22Rv1 (cell line): Measurements from ENCODE around the gene KRTAP4-8.
"Not testable (repeated sequence)": the region's sequence is repeated elsewhere in the genome, so short reads cannot be mapped to it uniquely, and the experiment has no call there.

ENCODE experiments used
- H3K27ac ChIP-seq: fragments of 450-650 bp; 2 replicates; pipeline ENCODE4 v1.5.1; 2017
- ZFX ChIP-seq: fragments of 450-650 bp; IDR thresholded peaks from 2 replicates; pipeline ENCODE4 v1.6.1; 2017; ENCODE audit warnings: antibody characterized with exemption, borderline replicate concordance
- TF ChIP-seq, protein P1 (sequence below): fragments of 450-650 bp; IDR thresholded peaks from 2 replicates; pipeline ENCODE4 v1.5.1; 2017; ENCODE audit warnings: mild to moderate bottlenecking

The KRTAP4-8 gene

DNA sequence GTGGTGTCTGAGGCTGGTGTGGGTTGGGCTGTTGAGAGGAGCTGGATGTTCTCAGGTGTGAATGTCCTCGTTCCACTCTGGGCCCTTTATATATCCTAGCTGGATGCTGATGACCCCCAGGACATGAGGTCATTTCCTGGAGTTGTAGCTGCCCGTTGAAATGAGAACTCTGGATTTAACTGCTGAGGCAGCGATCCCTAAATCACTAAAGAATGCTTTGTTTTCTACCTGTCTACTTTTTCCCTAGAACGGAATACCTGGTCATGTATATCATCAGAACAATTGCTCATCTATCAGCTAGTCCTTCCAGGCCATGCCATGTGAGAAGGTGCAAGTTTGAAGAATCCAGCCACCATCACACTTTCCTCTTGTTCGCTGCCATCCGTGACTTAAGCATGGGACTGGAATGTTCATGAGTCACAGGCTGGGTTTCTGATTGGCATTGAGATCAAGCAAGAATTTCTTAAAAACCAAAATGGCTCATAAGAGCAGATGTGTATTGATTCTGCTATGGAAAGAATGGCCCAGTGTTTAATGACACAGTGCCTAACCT lies 37.8 kb downstream of the KRTAP4-8 start, which contains the start of gene KRTAP2-3:
TSS of gene KRTAP2-3 (minus strand) at position 63 of the 553 bp plus-strand sequence. CDS start 64 bp downstream, outside the sequence.
- TF ChIP-seq, protein P1, sequence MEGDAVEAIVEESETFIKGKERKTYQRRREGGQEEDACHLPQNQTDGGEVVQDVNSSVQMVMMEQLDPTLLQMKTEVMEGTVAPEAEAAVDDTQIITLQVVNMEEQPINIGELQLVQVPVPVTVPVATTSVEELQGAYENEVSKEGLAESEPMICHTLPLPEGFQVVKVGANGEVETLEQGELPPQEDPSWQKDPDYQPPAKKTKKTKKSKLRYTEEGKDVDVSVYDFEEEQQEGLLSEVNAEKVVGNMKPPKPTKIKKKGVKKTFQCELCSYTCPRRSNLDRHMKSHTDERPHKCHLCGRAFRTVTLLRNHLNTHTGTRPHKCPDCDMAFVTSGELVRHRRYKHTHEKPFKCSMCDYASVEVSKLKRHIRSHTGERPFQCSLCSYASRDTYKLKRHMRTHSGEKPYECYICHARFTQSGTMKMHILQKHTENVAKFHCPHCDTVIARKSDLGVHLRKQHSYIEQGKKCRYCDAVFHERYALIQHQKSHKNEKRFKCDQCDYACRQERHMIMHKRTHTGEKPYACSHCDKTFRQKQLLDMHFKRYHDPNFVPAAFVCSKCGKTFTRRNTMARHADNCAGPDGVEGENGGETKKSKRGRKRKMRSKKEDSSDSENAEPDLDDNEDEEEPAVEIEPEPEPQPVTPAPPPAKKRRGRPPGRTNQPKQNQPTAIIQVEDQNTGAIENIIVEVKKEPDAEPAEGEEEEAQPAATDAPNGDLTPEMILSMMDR, result no peak
- no peak for TF ChIP-seq ZFX
- no peak within 1 kb of the TSS for H3K27ac ChIP-seq

DNA sequence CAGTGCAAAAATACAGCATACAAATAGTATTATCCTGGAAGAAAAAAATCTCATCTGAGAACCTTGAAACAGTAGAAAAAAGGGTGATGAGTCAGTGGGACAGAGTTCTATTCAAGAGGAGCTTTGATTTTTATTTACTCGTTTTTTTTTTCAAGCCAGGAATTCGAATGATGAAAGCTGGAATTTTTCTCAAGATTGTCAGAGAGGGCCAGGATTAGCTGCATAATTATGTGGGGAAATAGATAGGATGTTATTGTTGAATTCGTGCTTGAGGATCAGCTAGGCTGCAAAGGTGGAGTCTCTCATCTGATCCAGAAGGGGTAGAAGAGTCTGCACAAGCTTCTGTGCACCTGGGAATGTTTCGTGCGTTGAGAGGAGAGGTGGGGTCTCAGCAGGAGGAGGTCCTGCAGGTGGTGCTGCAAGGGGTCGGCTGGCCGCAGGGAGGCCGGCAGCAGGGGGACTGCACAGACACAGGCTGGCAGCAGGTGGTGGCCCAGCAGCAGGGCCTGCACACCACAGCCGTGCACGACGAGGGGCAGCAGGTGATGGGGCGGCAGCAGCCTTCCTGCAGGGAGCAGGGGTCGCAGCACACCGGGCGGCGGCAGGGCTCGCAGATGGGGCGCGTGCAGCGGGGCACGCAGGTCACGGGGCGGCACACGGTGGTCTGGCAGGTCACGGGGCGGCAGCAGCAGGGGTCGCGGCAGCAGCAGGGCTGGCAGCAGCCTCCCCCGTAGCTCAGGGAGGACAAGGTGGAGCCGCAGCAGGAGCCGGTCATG lies 38.5 kb downstream of the KRTAP4-8 start:
- H3K27ac ChIP-seq, result not testable (repeated sequence)

DNA sequence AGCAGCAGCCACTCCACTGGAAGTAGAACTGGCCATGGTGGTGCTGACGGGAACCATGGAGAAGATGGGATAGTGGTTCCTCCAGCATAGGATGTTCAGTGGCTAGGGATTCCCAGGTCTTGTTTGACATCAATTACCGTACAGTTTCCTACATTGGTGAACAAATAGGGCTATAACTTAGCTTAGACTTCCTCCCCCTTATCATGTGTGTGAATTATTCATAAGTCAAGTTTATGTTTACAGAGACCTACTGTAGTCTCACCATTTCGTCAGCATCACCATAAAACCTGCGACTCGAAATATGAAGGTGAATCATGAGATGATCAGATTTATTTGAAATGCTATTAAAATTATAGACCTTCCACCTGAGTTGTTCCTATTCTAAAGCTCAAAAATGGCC lies 39.2 kb downstream of the KRTAP4-8 start:
- H3K27ac ChIP-seq, result no peak overlapping the region

DNA sequence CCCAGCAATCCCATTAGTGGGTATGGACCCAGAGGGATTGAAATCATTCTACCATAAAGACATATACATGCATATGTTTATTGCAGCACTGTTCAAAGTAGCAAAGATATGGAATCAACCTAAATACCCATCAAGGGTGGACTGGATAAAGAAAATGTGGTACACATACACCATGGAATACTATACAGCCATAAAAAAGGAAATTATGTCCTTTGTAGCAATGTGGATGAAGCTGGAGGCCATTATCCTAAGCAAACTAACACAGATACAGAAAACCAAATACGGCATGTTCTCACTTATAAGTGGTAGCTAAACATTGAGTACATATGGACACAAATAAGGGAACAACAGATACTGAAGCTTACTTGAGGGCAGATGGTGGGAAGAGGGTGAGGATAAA lies 40.4 kb downstream of the KRTAP4-8 start:
- TF ChIP-seq, protein P1, result no peak
- no peak for TF ChIP-seq ZFX
- H3K27ac ChIP-seq, result no peak overlapping the region

More for the DNA sequence above, 39.2 kb downstream of the KRTAP4-8 start:
- no peak for TF ChIP-seq ZFX
- TF ChIP-seq, protein P1, result no peak

DNA sequence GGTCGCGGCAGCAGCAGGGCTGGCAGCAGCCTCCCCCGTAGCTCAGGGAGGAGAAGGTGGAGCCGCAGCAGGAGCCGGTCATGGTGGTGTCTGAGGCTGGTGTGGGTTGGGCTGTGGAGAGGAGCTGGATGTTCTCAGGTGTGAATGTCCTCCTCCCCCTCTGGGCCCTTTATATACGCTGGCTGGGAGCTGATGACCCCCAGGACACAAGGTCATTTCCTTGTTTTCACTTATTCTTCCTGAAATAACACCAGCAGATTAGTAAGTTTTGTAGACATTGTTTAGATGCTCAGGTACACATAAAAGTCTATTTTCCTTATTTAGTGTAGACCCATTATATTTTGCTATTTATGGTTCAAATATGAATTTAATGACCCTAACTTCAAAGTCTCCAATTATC lies 42.8 kb downstream of the KRTAP4-8 start, which contains the start of gene KRTAP2-2:
TSS of gene KRTAP2-2 (minus strand) at position 101 of the 400 bp plus-strand sequence. CDS start at position 82, 19 bp downstream.
- H3K27ac ChIP-seq, result not testable (repeated sequence)

DNA sequence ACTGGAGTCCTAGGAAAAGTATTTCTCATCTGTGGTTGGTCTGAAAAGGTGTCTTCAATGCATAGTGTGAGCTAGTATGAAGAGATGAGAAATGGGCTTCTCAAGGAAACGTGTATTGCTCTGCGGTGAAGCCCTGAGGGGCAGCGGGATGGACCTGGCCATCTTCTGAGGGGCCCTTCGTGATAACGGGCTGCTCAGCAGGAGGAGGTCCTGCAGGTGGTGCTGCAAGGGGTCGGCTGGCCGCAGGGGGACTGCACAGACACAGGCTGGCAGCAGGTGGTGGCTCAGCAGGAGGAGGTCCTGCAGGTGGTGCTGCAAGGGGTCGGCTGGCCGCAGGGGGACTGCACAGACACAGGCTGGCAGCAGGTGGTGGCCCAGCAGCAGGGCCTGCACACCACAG lies 43.4 kb downstream of the KRTAP4-8 start:
- not testable (repeated sequence) for H3K27ac ChIP-seq

DNA sequence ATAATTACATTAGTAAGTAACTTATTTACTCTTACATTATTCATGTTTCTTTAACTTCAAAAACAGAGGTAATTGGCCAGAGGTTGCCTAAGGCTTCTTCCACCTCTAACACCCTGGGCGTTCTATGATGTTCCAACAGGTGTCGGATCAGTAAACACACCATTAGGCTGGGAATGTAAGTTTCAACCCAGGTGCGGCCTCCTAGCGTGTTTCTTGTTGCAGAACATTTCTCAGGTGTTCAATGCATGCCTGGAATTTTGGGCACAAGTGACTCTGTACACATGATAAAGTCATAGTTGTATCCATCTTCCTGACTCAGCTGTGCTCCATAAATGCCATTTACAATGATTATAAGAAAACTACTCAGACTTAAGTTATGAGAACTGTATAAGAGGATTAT lies 43.9 kb downstream of the KRTAP4-8 start:
- no peak for TF ChIP-seq ZFX
- TF ChIP-seq, protein P1, result no peak
- H3K27ac ChIP-seq, result no peak overlapping the region

DNA sequence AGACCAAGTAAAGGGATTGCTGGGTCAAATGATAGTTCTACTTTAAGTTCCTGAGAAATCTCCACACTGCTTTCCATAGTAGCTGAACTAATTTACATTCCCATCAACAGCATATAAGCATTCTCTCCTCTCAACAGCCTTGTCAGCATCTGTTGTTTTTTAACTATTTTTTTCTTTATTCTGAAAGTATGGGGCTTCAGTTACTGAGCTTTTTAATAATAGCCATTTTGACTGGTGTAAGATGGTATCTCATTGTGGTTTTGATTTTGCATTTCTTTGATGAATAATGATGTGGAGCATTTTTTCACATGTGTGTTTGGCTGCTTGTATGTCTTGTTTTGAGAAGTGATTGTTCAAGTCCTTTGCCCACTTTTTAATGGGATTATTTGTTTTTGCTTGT lies 45.4 kb downstream of the KRTAP4-8 start:
- TF ChIP-seq, protein P1, result no peak
- TF ChIP-seq ZFX, result no peak
- H3K27ac ChIP-seq, result no peak overlapping the region

DNA sequence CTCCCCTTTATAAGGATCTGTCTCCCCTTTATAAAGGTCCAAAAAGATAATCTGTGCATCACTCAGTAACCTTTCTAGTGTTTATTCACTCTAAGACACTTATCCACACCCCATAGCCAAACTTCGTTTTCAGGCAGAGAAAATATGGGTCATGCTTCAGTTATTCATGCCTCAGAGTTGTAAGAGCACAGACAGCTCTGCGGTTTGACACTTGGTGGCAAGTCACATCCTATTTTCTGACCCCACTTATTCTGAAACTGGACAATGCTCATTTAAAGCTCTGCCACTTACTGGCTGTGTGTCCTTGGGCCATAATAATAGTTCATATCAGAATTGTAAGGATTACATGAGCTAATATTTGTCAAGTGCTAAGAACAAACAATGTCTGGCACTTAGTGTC lies 48.8 kb downstream of the KRTAP4-8 start:
- H3K27ac ChIP-seq, result no peak overlapping the region
- no peak for TF ChIP-seq ZFX
